HG03045 (cell line): Measurements from ENCODE around the gene AKT1.

Source experiments
- ATAC-seq: cut with Tn5 transposase; IDR thresholded peaks from one replicate; pipeline ENCODE4 v1.9.1; 2021; ENCODE audit warnings: mild to moderate bottlenecking, moderate library complexity; ENCODE audit not compliant: unreplicated experiment

AKT1 gene

DNA sequence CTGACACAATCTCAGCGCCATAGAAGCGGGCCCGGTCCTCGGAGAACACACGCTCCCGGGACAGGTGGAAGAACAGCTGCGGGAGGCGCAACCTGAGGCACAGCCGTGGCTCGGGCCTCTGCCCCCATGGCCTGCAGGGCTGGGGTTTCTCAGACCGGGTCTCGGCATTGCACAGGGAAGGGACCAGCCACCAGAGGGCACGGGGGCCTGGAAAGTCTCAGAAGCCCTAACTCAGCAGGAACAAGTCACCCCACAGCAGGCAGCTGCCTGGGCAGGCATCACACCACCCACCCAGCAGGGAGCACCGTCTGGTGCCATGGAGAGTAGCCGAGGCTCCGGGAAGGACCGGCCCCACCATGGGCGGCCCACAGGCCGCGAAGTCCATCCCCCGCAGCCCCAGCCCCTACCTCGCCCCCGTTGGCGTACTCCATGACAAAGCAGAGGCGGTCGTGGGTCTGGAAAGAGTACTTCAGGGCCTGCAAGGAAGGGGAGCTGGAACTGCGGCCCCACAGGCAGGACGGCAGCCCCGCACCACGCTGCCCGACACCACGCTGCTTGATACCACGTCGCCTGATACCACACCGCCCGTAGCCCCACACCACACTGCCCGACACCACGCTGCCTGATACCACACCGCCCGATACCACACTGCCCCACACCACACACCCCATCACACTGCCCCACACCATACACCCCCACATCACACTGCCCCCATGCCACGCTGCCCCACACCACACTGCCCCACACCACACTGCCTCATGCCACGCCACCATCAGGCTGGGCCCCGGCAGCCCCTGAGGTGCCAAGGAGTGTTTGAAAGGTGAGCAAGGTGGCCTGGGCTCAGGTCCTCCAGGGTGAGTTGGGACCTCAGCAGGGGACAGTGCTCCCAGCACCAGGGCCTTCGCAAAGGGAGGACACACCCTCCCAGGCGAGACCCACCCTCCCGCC lies 21.8 kb downstream of the AKT1 start:
- no peak for ATAC-seq

GRCh38 chr14:104772707-104773504 lies 22.6 kb downstream of the AKT1 start:
- no peak for ATAC-seq

DNA sequence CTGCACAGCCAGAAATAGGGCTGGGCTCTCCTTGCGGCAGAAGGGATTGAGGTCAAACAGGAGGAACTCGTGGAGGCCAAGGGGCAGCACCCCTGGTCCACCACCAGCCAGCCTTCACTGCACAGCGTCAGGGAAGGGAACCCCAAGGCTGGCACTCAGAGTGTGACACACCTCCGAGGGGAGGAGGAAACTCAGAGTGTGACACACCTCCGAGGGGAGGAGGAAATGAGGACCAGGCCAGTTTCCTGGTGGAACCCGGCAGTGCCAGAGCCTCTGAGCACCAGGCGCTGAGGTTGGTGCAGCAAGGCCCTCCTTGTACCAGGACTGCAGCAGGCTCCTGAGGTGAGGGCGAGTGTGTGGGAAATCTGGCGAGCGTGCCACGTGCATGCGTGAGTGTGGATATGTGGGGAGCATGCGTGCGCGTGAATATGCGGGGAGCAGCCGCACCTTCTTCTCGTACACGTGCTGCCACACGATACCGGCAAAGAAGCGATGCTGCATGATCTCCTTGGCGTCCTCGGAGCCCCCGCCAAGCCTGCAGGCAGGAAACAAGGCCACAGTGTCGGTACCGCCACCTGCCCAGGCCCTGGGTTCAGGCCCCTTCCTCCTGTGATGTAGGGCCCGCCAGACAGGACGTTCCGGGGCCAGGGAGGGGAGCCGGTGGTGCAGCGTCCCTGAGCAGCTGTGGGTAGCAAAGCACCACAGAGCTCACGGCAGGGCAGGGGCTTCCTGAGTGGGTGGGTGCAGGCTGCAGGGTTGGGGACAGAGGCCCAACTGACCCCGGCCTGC lies 23.4 kb downstream of the AKT1 start:
- ATAC-seq, result no peak

DNA sequence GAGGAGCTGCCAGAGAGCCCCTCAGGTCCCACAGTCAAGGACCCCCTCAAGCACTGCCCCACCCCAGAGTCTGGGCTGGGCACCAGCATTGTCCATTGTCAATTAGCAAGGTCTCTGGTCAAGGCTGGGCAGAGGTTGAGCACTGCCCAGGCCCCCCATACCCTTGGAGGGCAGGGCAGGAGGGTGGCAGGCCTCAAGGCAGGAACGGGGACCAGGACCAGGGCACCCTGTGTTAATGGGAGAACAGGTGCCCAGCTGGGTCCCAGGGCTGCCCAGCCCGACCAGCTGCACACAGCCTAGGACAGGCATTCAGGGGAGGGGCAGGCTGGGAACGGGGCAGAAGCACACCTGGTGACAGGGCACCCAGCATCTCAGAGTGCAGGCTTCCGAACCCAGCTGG lies 24.2 kb downstream of the AKT1 start:
- ATAC-seq, result no peak

DNA sequence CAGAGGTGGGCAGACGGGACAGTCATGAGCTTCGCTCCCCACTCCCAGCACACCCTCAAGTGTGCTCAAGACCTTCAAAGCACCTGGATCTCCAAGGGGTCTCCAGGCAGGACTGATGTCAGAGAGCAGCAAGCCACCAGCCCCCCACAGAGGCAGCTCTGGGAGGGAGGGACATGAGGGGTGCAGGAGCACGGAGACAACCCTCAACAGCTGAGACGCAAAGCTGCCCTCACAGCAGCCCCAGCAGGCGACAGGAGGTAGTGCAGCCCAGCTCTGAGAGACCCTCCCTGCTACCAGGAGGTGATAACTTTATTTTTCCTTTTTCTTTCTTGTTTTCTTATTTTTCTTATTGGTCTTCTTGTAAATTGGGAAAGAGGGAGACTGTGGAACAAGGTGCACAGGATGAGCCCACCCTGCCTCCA lies 24.7 kb downstream of the AKT1 start:
- no peak for ATAC-seq

- ATAC-seq, result no peak
Measured at GRCh38 chr14:104770072-104770579, 25.4 kb downstream of the AKT1 start.

- no peak for ATAC-seq
Measured at GRCh38 chr14:104769324-104770071, 26.1 kb downstream of the AKT1 start.

DNA sequence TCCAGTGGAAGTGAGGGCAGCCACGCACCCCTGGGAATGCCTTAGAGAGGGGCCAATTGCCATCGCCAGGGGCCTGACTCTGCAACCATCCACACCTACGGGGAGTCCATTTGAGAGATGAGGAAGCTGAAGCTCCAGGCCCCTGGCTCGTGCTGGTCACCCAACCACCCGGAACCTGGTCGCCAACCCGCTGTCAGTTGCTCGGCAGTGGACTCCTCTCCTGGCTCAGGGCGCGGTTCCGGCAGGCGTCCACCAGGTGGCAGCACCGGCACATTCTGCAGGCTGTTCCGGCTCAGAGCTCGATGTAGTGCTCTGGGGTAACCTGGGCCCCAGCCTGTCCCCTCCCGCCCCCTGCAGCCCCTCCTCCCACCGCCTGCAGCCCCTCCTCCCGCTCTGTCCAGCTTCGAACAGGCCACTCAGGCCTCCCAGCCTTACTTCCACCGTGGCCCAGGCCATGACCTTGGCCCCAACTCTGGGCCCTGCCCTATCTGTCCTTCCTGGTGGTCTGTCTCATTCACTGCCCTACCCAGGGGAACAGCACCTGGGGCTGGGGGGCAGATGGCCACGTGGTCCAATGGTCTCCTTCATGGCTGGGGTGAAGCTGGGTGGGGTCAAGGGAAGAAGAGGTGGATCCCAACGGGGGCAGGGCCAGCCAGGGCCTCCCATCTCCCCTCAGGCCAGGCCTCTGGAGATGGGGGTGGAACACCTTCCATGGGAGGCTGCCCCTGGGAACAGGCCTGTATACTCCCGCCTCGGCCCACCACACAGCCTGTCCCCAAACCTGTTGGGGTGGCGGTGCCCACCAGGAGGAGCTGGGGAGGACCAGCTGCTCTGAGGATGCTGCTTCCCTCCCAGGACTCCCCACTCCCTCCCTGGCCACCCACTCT lies 26.9 kb downstream of the AKT1 start:
- ATAC-seq, result peak; percentile 55

- ATAC-seq, result no peak
Measured at GRCh38 chr14:104767634-104767918, 28.0 kb downstream of the AKT1 start.

DNA sequence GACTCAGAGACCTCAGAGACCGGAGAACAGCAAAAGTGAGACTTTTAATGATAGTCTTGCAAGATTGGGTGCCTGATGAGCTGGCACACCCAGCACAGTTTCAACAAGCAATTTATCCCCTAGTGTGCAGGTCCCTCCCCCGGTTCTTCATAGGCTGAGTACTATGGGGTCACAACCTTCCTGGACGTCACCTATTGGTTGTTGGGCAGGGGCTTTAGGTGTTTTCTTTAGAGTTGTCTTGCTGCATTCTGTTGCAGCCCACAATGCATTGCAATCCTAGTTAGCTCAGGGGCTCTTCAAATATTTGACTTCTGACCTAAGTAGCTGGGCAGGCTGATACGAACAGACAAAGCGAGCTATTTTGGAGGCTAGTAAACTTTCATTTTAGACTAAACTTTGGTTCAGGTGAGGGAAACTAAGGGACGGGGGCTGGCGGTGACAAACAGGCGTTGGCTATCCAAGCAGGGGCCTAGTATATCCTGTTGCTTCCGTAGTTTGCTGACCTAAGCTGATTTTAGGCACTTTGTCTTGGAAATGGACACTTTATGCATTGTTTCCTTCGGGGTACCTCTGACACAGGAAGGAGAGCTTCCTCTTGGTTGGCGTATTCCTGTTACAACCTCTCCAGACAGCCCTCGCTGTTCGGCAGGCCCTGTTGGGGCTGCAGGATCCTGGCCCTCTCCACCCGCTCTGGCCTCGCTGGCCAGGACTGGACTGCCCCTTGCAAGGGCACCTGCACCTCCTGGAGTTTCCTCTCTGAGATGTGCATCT lies 28.5 kb downstream of the AKT1 start:
- no peak for ATAC-seq

GRCh38 chr14:104766256-104766862 lies 29.2 kb downstream of the AKT1 start:
- ATAC-seq, result no peak

- no peak for ATAC-seq
Measured at GRCh38 chr14:104765517-104765916, 30.0 kb downstream of the AKT1 start.

DNA sequence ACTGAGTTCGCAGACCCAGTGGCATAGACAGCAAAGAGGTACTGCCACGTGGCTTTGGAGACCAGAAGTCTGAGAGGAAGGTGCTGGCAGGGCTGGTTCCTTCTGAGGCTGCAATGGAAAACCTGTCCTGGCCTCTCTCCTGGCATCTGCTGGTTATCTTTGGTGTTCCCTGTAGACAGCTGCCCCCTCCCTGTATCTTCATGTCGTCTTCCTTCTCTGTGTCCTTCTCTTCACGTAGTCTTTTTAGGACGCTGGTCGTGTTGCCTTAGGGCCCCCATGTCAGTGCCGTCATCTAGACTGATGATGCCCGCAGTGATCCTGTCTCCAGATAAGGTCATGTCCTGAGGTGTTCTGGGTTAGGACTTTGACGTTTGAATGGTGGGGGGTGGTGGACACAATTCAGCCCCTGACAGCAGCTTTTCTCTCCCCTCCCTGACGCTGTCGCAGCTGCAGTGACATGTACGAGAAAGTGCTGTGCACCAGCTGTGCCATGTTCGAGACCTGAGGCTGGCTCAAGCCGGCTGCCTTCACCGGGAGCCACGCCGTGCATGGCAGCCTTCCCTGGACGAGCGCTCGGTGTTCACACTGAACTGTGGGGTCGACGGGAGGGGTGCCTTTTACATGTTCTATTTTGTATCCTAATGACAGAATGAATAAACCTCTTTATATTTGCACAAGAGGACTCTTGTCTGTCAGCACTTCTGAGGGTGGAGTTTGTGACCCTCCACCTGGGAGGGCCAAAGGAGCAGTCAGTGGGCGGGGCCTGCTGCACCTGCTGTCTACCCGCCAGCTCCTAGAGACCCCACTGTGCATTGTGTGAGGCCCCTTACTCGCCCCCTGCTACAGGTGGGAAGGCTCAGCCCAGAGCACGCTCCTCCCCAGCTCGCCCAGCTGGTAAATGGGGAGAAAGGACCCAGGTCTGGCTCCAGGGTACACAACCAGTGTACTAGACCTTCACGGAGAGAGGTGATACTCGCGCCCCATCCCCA lies 36.3 kb downstream of the AKT1 start:
- no peak for ATAC-seq

DNA sequence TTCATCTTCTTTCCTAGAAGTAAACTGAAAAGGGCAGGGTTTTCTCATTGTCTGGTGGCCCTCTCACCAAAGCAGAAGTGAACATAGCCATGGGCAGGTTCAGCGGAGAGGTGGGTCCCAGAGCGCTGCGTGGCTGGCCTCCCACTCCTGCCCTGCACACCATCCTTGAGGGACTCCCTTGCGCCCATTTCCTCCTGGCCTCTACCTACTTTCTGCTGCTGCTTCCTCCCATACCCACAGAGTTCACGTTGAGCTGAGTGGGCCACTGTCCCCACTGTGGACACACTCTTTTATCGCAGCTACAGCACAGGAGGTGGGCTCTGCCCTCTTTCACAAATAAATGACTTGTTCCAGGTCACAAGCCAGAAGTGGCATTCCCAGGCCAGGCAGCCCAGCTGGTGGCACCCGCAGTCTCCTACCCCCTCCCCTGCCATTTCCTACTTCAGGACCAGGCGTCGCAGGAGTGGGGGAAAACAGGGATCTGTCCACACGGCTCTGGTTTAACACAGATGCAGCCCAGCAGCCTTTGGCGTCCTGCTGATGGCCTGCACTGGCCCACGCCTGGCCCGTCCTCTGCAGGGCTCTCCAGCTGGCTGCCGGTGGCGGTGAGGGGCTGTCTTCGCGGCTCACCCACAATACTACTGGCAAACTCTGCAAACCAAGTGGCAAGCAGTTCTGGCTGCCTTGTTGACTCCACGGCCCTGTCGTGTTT lies 37.7 kb downstream of the AKT1 start:
- no peak for ATAC-seq

DNA sequence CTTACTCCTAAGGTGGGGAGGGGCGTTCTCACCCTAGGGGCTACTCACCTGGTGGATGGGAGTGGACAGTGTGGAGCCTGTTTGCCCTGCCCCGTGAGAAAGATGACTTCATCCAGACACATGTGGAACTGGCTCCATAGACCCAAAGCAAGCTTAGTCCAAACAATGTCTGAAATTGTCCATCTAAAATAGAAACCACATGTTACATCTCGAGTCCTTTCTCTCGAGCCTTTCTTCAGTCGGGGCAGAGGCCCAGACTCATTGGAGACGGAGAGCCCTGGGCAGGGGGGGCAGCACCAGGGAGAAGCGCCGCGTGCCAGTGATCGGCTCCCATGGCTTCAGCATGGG lies 38.3 kb downstream of the AKT1 start:
- no peak for ATAC-seq

- no peak for ATAC-seq
Measured at GRCh38 chr14:104756477-104757237, 38.9 kb downstream of the AKT1 start.
